ENCODE measurements around the gene LDLRAD4. TPM values are rescaled to one million over a fixed set of nuclear protein-coding genes. Genes with fewer than 3 reads are reported as not detected.

LDLRAD4 gene
- total RNA-seq, 1 donor from 2014 or later: 34.5 TPM

- intact Hi-C loops (cut with micrococcal nuclease): no loop called here
- peaks cover 20% of the 10 kb centered on the region for H3K4me1 Mint-ChIP-seq (ENCODE audit: low read depth)
- no peak for DNase-seq (ENCODE audit: low spot score)
- H3K9me3 Mint-ChIP-seq: no peaks in the 10 kb centered on the region
- H3K36me3 Mint-ChIP-seq (ENCODE audit: low read depth): no peaks in the 10 kb centered on the region
- no peak overlapping the region for H3K4me3 Mint-ChIP-seq
- H3K27ac Mint-ChIP-seq: no peak overlapping the region
- no peaks in the 10 kb centered on the region for H3K27me3 Mint-ChIP-seq (ENCODE audit: insufficient read depth)
Observed at GRCh38 chr18:13621886-13622619, 403.5 kb downstream of the LDLRAD4 start.

- Mint-ChIP-seq H3K27me3 (ENCODE audit: insufficient read depth) (no peaks in the 10 kb centered on the region), H3K4me1 (ENCODE audit: low read depth) (peaks cover 13% of the 10 kb centered on the region), H3K36me3 (ENCODE audit: low read depth) (no peaks in the 10 kb centered on the region), H3K4me3 (no peak overlapping the region), H3K27ac (no peak overlapping the region), H3K9me3 (no peaks in the 10 kb centered on the region)
- DNase-seq (ENCODE audit: low spot score): no peak
- intact Hi-C loops (cut with micrococcal nuclease): no loop called here
Observed at GRCh38 chr18:13622751-13623150, 404.2 kb downstream of the LDLRAD4 start.

GRCh38 chr18:13623348-13623747, 404.8 kb downstream of the LDLRAD4 start:
- DNase-seq (ENCODE audit: low spot score): no peak
- Mint-ChIP-seq H3K27me3 (ENCODE audit: insufficient read depth) (no peaks in the 10 kb centered on the region), H3K27ac (no peak overlapping the region), H3K4me1 (ENCODE audit: low read depth) (peaks cover 9% of the 10 kb centered on the region), H3K4me3 (no peak overlapping the region), H3K9me3 (no peaks in the 10 kb centered on the region), H3K36me3 (ENCODE audit: low read depth) (no peaks in the 10 kb centered on the region)
- intact Hi-C loops (cut with micrococcal nuclease): no loop called here

DNA sequence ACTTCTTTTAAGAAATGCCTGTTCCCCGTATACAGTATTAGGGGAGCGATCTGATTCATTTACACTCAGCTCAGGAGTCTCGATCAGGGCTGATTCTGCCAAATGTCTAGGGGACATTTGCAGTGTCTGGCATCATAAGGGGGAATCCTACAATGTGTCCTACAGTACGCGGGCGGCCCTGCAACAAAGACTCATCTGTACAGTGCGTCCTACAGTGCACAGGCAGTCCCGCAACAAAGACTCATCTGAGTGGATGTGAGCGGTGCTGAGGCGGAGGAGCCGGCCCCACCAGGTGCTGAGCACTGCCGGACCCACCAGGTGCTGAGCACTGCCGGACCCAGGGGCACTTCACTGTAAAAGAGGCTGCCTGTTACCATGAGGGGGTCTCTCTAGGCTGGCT, 405.3 kb downstream of the LDLRAD4 start:
- intact Hi-C loops (cut with micrococcal nuclease): no loop called here
- Mint-ChIP-seq H3K4me1 (ENCODE audit: low read depth) (peaks cover 9% of the 10 kb centered on the region), H3K27ac (no peak overlapping the region), H3K27me3 (ENCODE audit: insufficient read depth) (no peaks in the 10 kb centered on the region), H3K9me3 (no peaks in the 10 kb centered on the region), H3K36me3 (ENCODE audit: low read depth) (no peaks in the 10 kb centered on the region), H3K4me3 (no peak overlapping the region)
- no peak for DNase-seq (ENCODE audit: low spot score)

- Mint-ChIP-seq H3K27ac (no peak overlapping the region), H3K4me3 (no peak overlapping the region), H3K36me3 (ENCODE audit: low read depth) (no peaks in the 10 kb centered on the region), H3K27me3 (ENCODE audit: insufficient read depth) (no peaks in the 10 kb centered on the region), H3K9me3 (no peaks in the 10 kb centered on the region), H3K4me1 (ENCODE audit: low read depth) (peaks cover 9% of the 10 kb centered on the region)
- DNase-seq (ENCODE audit: low spot score): no peak
- intact Hi-C loops (cut with micrococcal nuclease): no loop called here
Observed at GRCh38 chr18:13624563-13625237, 406.1 kb downstream of the LDLRAD4 start.

DNA sequence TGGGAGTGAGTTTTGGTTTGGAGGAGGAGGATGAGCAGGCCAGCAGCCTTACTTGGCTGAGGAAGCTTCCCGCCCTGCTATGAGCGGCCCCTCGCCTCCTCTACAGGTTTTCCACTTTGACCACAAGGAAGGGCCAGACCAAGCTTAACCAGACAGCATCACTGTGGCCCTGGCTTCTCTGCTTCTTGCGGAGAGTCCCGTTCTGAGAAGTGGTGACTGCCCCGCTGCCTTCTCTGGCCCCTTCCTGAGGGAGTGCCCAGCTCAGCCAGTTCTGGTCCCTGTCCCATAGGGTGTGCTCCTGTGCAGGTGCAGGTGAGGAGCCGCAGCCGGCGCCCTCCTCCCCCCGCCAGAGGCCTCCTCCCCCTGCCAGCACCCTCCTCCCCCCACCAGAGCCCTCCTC, 406.8 kb downstream of the LDLRAD4 start:
- Mint-ChIP-seq H3K27me3 (ENCODE audit: insufficient read depth) (no peaks in the 10 kb centered on the region), H3K36me3 (ENCODE audit: low read depth) (no peaks in the 10 kb centered on the region), H3K4me1 (ENCODE audit: low read depth) (peaks cover 15% of the 10 kb centered on the region), H3K4me3 (no peak overlapping the region), H3K27ac (no peak overlapping the region), H3K9me3 (no peaks in the 10 kb centered on the region)
- DNase-seq (ENCODE audit: low spot score): no peak
- intact Hi-C loops (cut with micrococcal nuclease): no loop called here

DNA sequence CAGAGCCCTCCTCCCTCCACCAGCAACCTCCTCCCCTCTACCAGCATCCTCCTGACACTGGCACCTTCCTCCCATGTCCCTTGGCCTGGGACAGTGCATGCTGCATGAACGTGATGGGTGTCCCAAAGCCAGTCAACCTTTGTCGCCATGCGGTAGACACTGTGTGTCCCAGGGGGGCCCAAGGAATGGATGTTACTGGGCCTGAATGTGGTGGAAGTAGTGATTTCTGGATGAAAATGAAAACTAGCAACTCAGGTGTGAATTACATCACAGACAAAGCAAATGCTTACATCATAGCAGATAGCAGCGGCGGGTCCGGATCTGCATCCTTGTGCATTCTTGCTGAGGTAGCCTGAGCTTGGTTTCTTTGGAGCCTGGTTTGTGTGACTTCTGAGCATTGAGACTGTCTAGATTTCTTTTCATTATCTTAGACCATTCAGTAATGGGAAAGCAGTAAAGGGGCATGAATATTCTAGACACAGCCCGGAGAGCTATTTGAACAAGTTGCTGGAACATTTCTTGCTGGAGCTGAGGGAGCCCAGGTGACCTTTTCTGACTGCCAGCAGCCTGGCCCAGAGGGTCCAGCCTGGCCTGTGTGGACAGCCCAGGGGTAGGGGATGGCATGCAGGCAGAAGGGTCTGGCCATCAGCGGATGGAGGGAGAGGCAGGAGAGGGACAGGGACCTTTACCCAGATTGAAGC, 407.4 kb downstream of the LDLRAD4 start:
- H3K9me3 Mint-ChIP-seq: no peaks in the 10 kb centered on the region
- no peak overlapping the region for H3K4me3 Mint-ChIP-seq
- intact Hi-C loops (cut with micrococcal nuclease): no loop called here
- H3K36me3 Mint-ChIP-seq (ENCODE audit: low read depth): no peaks in the 10 kb centered on the region
- no peak for DNase-seq (ENCODE audit: low spot score)
- no peaks in the 10 kb centered on the region for H3K27me3 Mint-ChIP-seq (ENCODE audit: insufficient read depth)
- no peak overlapping the region for H3K27ac Mint-ChIP-seq
- H3K4me1 Mint-ChIP-seq (ENCODE audit: low read depth): peaks cover 15% of the 10 kb centered on the region

DNA sequence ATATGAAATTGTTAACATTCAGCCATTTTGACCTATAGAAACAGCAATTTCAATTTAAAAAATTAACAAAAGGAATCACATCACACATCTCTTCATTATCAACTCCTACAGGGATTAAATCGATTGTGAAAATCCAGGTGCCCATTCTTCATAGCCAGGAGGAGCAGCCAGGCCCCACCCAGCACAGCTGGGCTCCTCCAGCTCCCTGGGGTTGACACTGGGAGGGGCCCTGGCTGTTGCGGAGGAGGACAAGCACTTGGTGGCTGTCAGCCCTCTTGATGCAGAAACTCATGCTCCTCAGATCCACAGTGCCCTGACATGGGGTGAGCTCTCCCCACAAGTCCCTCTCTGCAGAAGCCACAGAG, 408.0 kb downstream of the LDLRAD4 start:
- peaks cover 15% of the 10 kb centered on the region for H3K4me1 Mint-ChIP-seq (ENCODE audit: low read depth)
- H3K9me3 Mint-ChIP-seq: no peaks in the 10 kb centered on the region
- no peak for DNase-seq (ENCODE audit: low spot score)
- H3K4me3 Mint-ChIP-seq: no peak overlapping the region
- H3K27me3 Mint-ChIP-seq (ENCODE audit: insufficient read depth): no peaks in the 10 kb centered on the region
- intact Hi-C loops (cut with micrococcal nuclease): no loop called here
- no peak overlapping the region for H3K27ac Mint-ChIP-seq
- no peaks in the 10 kb centered on the region for H3K36me3 Mint-ChIP-seq (ENCODE audit: low read depth)

DNA sequence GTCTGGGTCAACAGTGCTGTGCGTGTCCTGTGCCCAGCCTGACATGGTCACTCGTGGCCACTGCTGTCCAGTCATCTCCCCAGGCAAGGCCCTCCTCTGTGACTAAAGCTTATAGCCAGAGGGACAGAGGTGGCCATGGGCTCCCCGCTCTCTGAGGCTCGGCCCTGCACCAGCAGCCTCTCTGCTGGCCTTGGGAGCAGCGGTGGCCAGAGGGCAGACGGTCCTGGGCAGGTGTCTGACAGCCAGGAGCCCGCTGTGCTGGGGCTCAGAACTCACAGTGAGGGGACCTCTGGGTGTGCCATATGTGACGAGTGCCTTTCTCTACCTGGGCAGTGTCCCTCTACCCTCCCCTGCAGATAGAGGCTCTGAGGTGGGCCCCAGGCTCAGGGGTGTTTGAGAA, 409.1 kb downstream of the LDLRAD4 start:
- Mint-ChIP-seq H3K9me3 (no peaks in the 10 kb centered on the region), H3K4me1 (ENCODE audit: low read depth) (peaks cover 15% of the 10 kb centered on the region), H3K27ac (no peak overlapping the region), H3K4me3 (no peak overlapping the region), H3K27me3 (ENCODE audit: insufficient read depth) (no peaks in the 10 kb centered on the region), H3K36me3 (ENCODE audit: low read depth) (no peaks in the 10 kb centered on the region)
- intact Hi-C loops (cut with micrococcal nuclease): no loop called here
- no peak for DNase-seq (ENCODE audit: low spot score)

- no peaks in the 10 kb centered on the region for H3K27me3 Mint-ChIP-seq (ENCODE audit: insufficient read depth)
- no peaks in the 10 kb centered on the region for H3K9me3 Mint-ChIP-seq
- H3K4me1 Mint-ChIP-seq (ENCODE audit: low read depth): peaks cover 15% of the 10 kb centered on the region
- H3K27ac Mint-ChIP-seq: no peak overlapping the region
- no peak overlapping the region for H3K4me3 Mint-ChIP-seq
- intact Hi-C loops (cut with micrococcal nuclease): no loop called here
- H3K36me3 Mint-ChIP-seq (ENCODE audit: low read depth): no peaks in the 10 kb centered on the region
- DNase-seq (ENCODE audit: low spot score): no peak
Observed at GRCh38 chr18:13628211-13628610, 409.7 kb downstream of the LDLRAD4 start.

DNA sequence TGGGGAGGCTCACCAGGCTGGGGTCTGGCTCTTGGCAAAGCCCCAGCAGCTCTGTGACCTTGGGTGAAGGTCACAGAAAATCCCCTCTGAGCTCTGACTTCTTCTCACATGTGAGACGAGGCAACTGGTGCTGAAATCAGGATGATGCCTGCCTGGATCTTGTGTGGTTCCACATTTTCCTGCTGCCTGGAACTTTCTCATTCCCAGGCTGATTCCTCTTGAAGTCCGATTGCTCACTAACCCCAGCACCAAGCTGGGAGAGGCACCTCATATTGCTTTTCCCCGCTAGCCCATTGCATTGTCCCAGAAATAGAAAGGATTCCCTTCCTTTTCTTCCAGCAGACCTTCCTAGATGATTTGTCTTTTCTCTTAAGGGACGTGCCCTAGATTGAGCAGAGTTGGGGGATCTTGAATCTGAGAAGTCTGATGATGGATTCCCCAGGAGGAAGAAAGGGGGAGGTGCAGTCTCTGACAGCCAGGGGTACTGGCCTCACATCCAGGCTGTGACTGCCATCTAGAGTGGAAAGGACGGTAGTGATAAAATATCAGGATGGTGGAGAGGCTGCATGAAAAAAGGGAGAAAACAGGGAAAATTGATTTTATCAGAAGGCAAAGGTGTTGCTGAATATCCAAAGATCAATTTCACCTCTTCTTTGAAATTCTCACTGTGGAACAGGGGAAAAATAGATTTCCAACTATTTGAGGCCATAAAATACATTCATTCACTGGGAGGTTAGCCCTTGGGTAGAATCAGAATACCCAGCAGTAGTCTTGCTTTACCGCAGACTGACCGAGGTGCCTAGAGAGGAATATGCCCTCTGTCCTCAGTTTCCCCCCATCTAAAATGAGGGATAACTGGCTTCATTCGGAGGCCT, 411.5 kb downstream of the LDLRAD4 start:
- H3K36me3 Mint-ChIP-seq (ENCODE audit: low read depth): no peaks in the 10 kb centered on the region
- intact Hi-C loops (cut with micrococcal nuclease): loop anchor here (1.0 to 5.0 kb wide), 4 partner anchors 72 to 414 kb away; no protein-coding TSS in a partner anchor
- H3K4me3 Mint-ChIP-seq: no peak overlapping the region
- H3K27ac Mint-ChIP-seq: no peak overlapping the region
- H3K9me3 Mint-ChIP-seq: no peaks in the 10 kb centered on the region
- no peaks in the 10 kb centered on the region for H3K27me3 Mint-ChIP-seq (ENCODE audit: insufficient read depth)
- peaks cover 15% of the 10 kb centered on the region for H3K4me1 Mint-ChIP-seq (ENCODE audit: low read depth)
- no peak for DNase-seq (ENCODE audit: low spot score)

- H3K4me1 Mint-ChIP-seq (ENCODE audit: low read depth): peaks cover 15% of the 10 kb centered on the region
- no peaks in the 10 kb centered on the region for H3K9me3 Mint-ChIP-seq
- no peak overlapping the region for H3K27ac Mint-ChIP-seq
- intact Hi-C loops (cut with micrococcal nuclease): loop anchor here (1.0 to 5.0 kb wide), 4 partner anchors 72 to 414 kb away; no protein-coding TSS in a partner anchor
- no peak overlapping the region for H3K4me3 Mint-ChIP-seq
- H3K27me3 Mint-ChIP-seq (ENCODE audit: insufficient read depth): no peaks in the 10 kb centered on the region
- H3K36me3 Mint-ChIP-seq (ENCODE audit: low read depth): no peaks in the 10 kb centered on the region
- DNase-seq (ENCODE audit: low spot score): no peak
Observed at GRCh38 chr18:13630716-13631268, 412.2 kb downstream of the LDLRAD4 start.

Data from activated T-helper 1 cell treated with anti-CD3 and anti-CD28 coated beads, Interleukin-12 subunit alpha, Interleukin-12 subunit beta, Interleukin-2, Interleukin-4 antibody, amounts not matched to agents 30 ng/mL and 10 ng/mL and 1 ng/mL, durations not matched to agents 14 hours and 24 hours and 36 hours (primary cell).